NCI-H187 treated with DMSO at 0.1 percent for 48 hours (cell line): ENCODE data around the gene PCNP.
"Not testable (repeated sequence)": the region's sequence is repeated elsewhere in the genome, so short reads cannot be mapped to it uniquely, and the experiment has no call there.

Experiments
- DNase-seq: peaks from one replicate; lab custom pipeline; 2025; lab: John Stamatoyannopoulos, UW

The PCNP gene

GRCh38 chr3:101567528-101568317 lies 6.3 kb upstream of the PCNP start:
- no peak for DNase-seq

GRCh38 chr3:101571028-101571895 lies 2.7 kb upstream of the PCNP start:
- DNase-seq, result no peak

GRCh38 chr3:101574388-101575112 lies 570 bp downstream of the PCNP start:
- no peak for DNase-seq

- DNase-seq, result no peak
Measured at GRCh38 chr3:101577286-101577685, 3.3 kb downstream of the PCNP start.

GRCh38 chr3:101588616-101589015 lies 14.6 kb downstream of the PCNP start:
- DNase-seq, result no peak

- no peak for DNase-seq
Measured at GRCh38 chr3:101591071-101591470, 17.1 kb downstream of the PCNP start.

GRCh38 chr3:101602731-101603130 lies 28.8 kb downstream of the PCNP start:
- DNase-seq, result no peak

GRCh38 chr3:101603184-101603583 lies 29.2 kb downstream of the PCNP start:
- DNase-seq, result no peak

- not testable (repeated sequence) for DNase-seq
Measured at GRCh38 chr3:101605398-101605797, 31.4 kb downstream of the PCNP start.

GRCh38 chr3:101611023-101611422 lies 37.0 kb downstream of the PCNP start:
- no peak for DNase-seq

GRCh38 chr3:101613014-101613413 lies 39.0 kb downstream of the PCNP start:
- DNase-seq, result not testable (repeated sequence)

- DNase-seq, result no peak
Measured at GRCh38 chr3:101615525-101615924, 41.5 kb downstream of the PCNP start.

- no peak for DNase-seq
Measured at GRCh38 chr3:101617478-101617877, 43.5 kb downstream of the PCNP start.

- DNase-seq, result no peak
Measured at GRCh38 chr3:101618726-101619125, 44.7 kb downstream of the PCNP start.

- DNase-seq, result no peak
Measured at GRCh38 chr3:101619734-101620133, 45.8 kb downstream of the PCNP start.

- no peak for DNase-seq
Measured at GRCh38 chr3:101623656-101624055, 49.7 kb downstream of the PCNP start.

GRCh38 chr3:101624857-101625256 lies 50.9 kb downstream of the PCNP start:
- DNase-seq, result no peak

GRCh38 chr3:101625879-101626278 lies 51.9 kb downstream of the PCNP start:
- no peak for DNase-seq

GRCh38 chr3:101629219-101629618 lies 55.2 kb downstream of the PCNP start:
- DNase-seq, result no peak

- DNase-seq, result no peak
Measured at GRCh38 chr3:101631098-101631796, 57.3 kb downstream of the PCNP start.

- DNase-seq, result not testable (repeated sequence)
Measured at GRCh38 chr3:101631959-101632358, 58.0 kb downstream of the PCNP start.

GRCh38 chr3:101632586-101632985 lies 58.6 kb downstream of the PCNP start:
- no peak for DNase-seq
